Rectal smooth muscle tissue (tissue), 1 donor: ENCODE measurements around the gene FBXO22.

Experiments used
- H3K27ac ChIP-seq: one replicate; pipeline ENCODE4 v1.7.0; 2013; ENCODE audit warnings: low read depth, low read length, inconsistent platforms
- H3K27me3 ChIP-seq: one replicate; pipeline ENCODE4 v1.7.0; 2013; ENCODE audit warnings: low read length; ENCODE audit not compliant: control insufficient read depth, insufficient read depth
- H3K36me3 ChIP-seq: one replicate; pipeline ENCODE4 v1.7.0; 2013; ENCODE audit warnings: low read length; ENCODE audit not compliant: control insufficient read depth, insufficient read depth
- H3K4me1 ChIP-seq: one replicate; pipeline ENCODE4 v1.7.0; 2013; ENCODE audit warnings: low read length; ENCODE audit not compliant: control insufficient read depth, insufficient read depth
- H3K4me3 ChIP-seq: one replicate; pipeline ENCODE4 v1.7.0; 2013; ENCODE audit warnings: low read length
- H3K9ac ChIP-seq: one replicate; pipeline ENCODE4 v1.7.0; 2013; ENCODE audit warnings: low read length

The FBXO22 gene

GRCh38 chr15:75924576-75924975 lies 20.9 kb downstream of the FBXO22 start:
- Histone ChIP-seq H3K4me3 (no peak overlapping the region), H3K27ac (no peak overlapping the region), H3K4me1 (no peaks in the 10 kb centered on the region), H3K36me3 (no peaks in the 10 kb centered on the region), H3K27me3 (no peaks in the 10 kb centered on the region), H3K9ac (no peak overlapping the region)

DNA sequence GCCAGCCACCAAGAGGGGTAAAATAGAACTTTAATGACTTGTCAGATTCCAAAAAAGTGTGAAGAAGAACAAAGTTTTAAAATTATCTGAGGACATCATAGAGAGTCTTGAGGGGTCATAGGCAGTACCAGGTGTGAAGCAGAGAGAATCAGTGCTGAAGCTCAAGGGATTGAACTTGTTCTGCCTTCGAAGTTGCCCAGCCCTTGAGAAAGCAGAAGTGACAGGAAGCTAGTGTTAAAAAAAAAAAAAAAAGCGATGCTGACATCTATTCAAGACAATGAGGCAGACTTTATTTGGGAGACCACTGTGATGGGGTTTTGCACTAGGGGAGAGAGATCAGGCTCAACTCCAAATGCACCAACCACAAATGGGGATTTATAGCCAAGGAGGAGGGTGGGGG lies 21.8 kb downstream of the FBXO22 start:
- H3K27me3 ChIP-seq, result no peaks in the 10 kb centered on the region
- H3K36me3 ChIP-seq, result no peaks in the 10 kb centered on the region
- no peaks in the 10 kb centered on the region for H3K4me1 ChIP-seq
- H3K9ac ChIP-seq, result no peak overlapping the region
- H3K4me3 ChIP-seq, result no peak overlapping the region
- no peak overlapping the region for H3K27ac ChIP-seq

GRCh38 chr15:75926931-75927330 lies 23.3 kb downstream of the FBXO22 start:
- Histone ChIP-seq H3K9ac (no peak overlapping the region), H3K36me3 (no peaks in the 10 kb centered on the region), H3K27me3 (no peaks in the 10 kb centered on the region), H3K27ac (no peak overlapping the region), H3K4me3 (no peak overlapping the region), H3K4me1 (no peaks in the 10 kb centered on the region)

DNA sequence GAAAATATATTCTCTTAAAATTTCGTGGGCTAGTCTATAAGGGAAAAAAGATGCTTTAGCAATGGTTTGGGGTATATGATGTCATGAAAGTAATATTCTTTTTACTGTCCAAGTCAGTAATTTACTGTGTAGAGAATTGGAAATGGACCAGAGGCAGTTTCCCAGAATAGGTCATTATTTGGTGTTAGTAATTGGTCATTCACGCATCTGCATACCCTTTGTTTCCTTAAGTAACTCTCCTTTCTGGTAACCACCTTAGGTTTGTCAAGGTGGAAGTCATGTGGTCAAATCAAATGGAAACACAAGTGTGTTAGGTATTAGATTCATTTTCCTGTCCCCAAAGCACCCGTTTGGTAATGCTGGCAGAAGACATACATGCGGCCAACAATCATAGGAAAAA lies 23.9 kb downstream of the FBXO22 start:
- Histone ChIP-seq H3K27me3 (no peaks in the 10 kb centered on the region), H3K4me1 (no peaks in the 10 kb centered on the region), H3K36me3 (peaks cover 3% of the 10 kb centered on the region), H3K4me3 (no peak overlapping the region), H3K9ac (no peak overlapping the region), H3K27ac (no peak overlapping the region)

- H3K9ac ChIP-seq, result no peak overlapping the region
- H3K27ac ChIP-seq, result no peak overlapping the region
- peaks cover 4% of the 10 kb centered on the region for H3K36me3 ChIP-seq
Observed at GRCh38 chr15:75928680-75929608, 25.3 kb downstream of the FBXO22 start.

DNA sequence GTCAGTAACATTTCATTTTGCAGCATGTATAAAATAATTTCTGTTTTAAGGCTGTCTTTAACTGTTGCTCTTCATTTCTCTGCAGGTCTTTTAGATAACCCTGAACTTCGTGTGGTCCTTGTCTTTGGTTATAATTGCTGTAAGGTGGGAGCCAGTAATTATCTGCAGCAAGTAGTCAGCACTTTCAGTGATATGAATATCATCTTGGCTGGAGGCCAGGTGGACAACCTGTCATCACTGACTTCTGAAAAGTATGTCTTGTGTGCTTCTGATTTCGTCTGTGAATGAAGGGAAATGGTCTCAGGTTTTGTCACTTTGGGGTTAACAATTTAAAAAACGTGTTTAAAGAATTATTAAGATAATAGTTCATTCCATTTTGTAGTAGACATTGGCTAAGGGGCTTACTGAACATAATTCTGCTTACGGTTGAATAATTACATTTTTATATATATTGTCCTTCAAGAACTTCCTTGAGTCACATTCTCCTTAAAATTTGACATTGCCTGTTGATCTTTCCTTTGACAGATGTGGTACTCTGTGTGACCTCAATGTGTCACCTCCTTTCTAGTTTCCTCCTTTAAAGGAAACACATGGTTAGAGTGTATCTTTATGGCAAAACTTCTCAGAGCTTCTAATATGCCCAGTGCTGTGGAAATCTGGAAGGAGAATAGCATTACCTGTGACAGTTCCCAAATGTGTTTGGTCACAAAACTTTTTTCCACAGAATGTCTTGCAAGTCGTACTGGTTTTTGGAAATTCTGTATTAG lies 26.3 kb downstream of the FBXO22 start:
- Histone ChIP-seq H3K36me3 (peaks cover 4% of the 10 kb centered on the region), H3K9ac (no peak overlapping the region)

More at GRCh38 chr15:75928680-75929608, 25.3 kb downstream of the FBXO22 start:
- Histone ChIP-seq H3K4me1 (no peaks in the 10 kb centered on the region), H3K27me3 (no peaks in the 10 kb centered on the region), H3K4me3 (no peak overlapping the region)

GRCh38 chr15:75930866-75931265 lies 27.2 kb downstream of the FBXO22 start:
- Histone ChIP-seq H3K36me3 (peaks cover 4% of the 10 kb centered on the region), H3K9ac (no peak overlapping the region), H3K4me3 (no peak overlapping the region), H3K4me1 (no peaks in the 10 kb centered on the region), H3K27me3 (no peaks in the 10 kb centered on the region), H3K27ac (no peak overlapping the region)

More for the DNA sequence above, 26.3 kb downstream of the FBXO22 start:
- Histone ChIP-seq H3K27me3 (no peaks in the 10 kb centered on the region), H3K27ac (no peak overlapping the region), H3K4me3 (no peak overlapping the region), H3K4me1 (no peaks in the 10 kb centered on the region)

DNA sequence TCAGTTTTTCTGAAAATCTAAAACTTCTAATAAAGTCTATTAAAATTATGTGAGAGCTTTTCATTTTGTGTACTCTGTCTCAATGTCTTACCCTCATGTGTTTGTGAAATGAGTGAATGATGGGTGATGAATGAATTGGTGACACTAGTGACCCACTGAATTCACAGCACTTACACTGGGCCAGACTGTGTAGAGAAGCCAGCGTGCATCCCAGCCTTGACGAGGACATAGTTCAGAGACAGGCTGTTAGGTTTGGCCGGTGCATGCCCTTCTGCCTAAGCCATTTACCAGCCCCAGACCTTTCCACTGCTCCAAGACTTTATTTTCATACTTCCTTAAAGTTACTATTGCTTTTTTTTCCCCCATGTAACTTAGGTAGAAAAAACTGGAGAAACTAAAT lies 38.8 kb downstream of the FBXO22 start:
- Histone ChIP-seq H3K27me3 (no peaks in the 10 kb centered on the region), H3K4me1 (no peaks in the 10 kb centered on the region), H3K9ac (no peak overlapping the region), H3K4me3 (no peak overlapping the region), H3K27ac (no peak overlapping the region), H3K36me3 (no peaks in the 10 kb centered on the region)

GRCh38 chr15:75943246-75943645 lies 39.6 kb downstream of the FBXO22 start:
- H3K9ac ChIP-seq, result no peak overlapping the region
- no peak overlapping the region for H3K4me3 ChIP-seq
- H3K27ac ChIP-seq, result no peak overlapping the region
- H3K4me1 ChIP-seq, result no peaks in the 10 kb centered on the region
- H3K36me3 ChIP-seq, result no peaks in the 10 kb centered on the region
- H3K27me3 ChIP-seq, result no peaks in the 10 kb centered on the region

DNA sequence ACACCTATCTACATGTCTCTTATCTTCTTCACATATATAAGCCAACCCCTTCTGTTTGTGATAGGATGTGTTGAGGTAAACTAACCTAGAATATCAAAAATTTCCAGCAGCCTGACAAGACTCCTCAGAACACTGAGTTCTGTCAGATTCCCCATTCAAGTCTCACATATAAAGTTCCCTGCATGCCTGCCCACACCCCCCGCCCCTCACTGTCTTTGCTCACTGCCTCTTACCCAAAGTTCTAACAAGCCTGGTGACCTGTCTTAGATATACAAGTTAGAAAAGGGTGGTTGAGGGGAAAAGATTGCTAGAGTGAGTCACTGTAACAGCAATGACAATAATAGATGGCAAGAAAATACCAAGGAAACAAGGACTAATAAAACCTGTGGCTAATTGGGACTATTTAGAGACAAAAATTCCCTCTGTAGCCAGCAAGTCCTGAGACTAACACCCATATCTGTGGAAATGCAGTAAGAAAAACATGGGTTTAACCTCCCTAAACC lies 40.1 kb downstream of the FBXO22 start:
- no peaks in the 10 kb centered on the region for H3K36me3 ChIP-seq
- no peak overlapping the region for H3K27ac ChIP-seq
- H3K4me3 ChIP-seq, result no peak overlapping the region
- H3K27me3 ChIP-seq, result no peaks in the 10 kb centered on the region
- H3K9ac ChIP-seq, result no peak overlapping the region
- H3K4me1 ChIP-seq, result no peaks in the 10 kb centered on the region

DNA sequence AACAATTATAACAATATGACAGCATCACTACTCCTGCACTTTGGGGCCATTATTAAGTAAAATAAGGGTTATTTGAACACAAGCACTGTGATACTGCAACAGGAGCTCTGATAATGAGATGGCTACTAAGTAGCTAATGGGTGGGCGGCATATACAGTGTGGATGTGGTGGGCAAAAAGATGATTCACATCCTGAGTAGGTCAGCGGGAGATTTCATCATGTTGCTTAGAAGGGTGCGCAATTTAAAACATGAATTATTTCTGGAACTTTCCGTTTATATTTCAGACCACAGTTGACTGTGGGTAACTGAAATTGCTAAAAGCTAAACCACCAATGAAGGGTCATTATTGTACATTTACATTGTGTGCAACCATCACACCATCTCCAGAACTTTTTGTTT lies 42.3 kb downstream of the FBXO22 start:
- no peak overlapping the region for H3K4me3 ChIP-seq
- H3K27me3 ChIP-seq, result no peaks in the 10 kb centered on the region
- no peaks in the 10 kb centered on the region for H3K4me1 ChIP-seq
- no peaks in the 10 kb centered on the region for H3K36me3 ChIP-seq
- H3K27ac ChIP-seq, result no peak overlapping the region
- H3K9ac ChIP-seq, result no peak overlapping the region

DNA sequence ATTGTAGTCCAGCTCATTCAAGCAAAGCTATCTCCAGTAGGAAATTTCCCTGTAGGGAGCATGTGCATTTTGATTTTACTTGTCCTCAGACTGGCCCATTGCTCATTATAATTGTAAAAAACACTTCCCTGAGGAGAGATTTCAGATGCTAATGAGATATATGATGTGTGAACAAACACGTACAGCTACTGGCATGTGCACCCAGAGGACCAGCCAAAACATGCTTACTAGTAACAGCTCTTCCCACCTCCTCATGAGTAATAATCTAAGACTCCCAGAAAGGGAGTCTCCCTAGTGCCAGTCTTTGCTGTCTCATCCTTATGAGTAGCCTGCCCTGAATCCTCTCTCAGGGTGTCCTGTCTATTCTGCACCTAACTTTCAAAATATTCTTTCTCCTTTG lies 43.4 kb downstream of the FBXO22 start:
- Histone ChIP-seq H3K4me3 (no peak overlapping the region), H3K36me3 (no peaks in the 10 kb centered on the region), H3K4me1 (no peaks in the 10 kb centered on the region), H3K27me3 (no peaks in the 10 kb centered on the region), H3K9ac (no peak overlapping the region), H3K27ac (no peak overlapping the region)
